GM19372 (cell line): Measurements from ENCODE around the gene SCARF2.
"Not testable (repeated sequence)": the region's sequence is repeated elsewhere in the genome, so short reads cannot be mapped to it uniquely, and the experiment has no call there.

Experiments used
- ATAC-seq: cut with Tn5 transposase; IDR thresholded peaks from one replicate; pipeline ENCODE4 v1.9.1; 2021; ENCODE audit warnings: mild to moderate bottlenecking, low read depth, moderate library complexity; ENCODE audit not compliant: unreplicated experiment

Gene SCARF2

DNA sequence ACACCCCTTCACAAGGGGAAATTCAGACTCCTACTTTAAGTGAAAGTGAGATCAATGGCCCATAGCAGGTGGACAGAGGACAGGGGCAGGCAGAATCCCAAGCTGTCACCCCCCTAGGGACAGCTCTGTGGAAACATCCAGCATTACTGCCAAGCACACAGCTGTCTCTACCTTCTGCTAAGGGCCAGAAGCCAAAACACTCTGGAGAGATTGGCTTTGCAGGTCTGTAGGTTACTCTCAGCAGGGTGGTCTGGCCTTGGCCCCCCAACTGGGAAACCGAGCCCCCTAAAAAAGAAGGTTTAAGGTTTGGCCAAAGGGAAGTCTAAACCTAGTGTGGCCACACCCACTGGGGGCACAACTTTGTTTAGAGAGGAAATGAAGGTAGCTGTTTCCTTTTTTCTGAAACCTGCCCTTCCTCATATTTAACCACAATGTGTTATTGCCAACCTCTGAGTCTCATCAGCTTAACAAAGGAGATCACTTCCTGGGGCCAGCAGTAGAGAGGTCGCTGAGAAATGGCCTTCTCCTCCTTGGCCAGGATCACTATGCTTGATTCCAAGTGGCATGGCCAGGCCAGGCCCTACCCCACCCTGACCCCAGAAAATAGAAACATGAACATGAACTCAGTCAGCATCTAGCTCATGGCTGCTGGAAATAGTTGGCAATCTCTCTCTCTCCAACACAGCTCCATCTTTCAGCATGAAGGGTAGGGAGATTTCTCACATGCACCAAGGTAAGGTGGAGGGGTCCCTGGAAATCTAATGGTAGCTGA is 25.9 kb upstream of the SCARF2 start:
- ATAC-seq: no peak

DNA sequence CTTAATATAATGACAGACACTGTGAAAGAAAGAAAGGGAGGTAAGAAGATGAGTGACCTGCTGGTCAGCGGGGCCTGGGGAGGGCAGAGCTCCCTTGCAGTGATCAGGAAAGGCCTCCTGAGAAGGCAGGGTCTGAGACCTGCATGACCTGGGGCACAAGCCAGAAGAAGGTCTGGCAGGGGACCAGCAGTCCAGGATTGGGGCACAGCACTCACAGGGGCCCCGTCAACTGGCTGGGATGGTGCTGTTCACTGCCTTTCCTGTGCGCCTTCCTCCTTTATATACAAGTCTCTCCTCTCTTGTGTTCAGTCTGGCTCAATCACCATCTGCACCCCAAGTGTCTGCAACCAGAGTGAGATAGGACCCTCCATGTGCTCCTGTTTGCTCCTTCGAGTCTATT is 22.2 kb upstream of the SCARF2 start:
- ATAC-seq: no peak

DNA sequence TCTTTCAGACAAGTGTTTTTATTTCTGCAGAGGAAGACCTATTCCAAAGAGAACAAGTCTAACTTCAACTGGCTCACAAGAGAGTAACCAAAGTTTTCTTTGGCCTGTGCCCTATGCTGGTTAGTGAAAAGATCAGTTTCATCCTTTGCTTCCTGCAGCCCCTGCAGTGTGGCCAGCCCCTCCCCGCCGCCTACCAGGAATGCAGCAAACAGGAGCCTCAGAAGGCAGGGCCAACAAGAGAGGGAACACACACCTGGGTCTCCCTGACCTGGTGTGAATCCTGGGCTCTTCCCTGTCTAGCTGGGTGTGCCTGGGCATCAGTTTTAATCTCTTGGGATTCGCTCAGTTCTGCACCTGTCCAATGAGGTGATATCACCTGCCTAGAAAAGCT is 21.5 kb upstream of the SCARF2 start:
- ATAC-seq: no peak

DNA sequence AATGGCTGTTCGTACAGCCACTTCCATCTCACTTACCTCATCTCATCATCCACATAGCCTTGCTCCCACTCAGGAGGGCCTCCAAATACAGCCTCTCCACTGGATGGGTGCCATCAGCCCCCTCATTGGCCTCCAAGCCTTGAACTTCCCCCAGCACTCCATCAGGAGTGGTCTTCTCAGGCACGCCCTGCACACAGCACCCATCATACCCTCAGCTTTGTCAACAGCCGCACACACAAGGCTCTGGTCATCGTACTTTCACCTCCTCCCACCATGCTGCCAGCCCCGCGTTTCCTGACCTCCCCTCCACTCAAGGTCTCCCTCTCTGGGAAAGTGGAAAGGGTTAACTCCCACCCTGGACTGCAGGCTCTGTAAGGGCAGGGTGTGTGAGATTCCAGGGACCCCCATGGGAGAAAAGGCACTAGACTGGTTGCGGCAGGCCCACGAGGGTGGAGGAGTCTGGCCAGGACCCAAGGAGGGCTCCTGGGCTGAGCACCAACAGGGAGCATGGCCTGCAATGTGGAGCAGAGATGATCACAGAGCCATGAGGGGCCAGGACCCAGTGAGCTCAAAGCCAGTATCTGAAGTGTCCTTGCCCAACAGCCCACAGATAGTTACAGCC is 21.0 kb upstream of the SCARF2 start:
- no peak for ATAC-seq

DNA sequence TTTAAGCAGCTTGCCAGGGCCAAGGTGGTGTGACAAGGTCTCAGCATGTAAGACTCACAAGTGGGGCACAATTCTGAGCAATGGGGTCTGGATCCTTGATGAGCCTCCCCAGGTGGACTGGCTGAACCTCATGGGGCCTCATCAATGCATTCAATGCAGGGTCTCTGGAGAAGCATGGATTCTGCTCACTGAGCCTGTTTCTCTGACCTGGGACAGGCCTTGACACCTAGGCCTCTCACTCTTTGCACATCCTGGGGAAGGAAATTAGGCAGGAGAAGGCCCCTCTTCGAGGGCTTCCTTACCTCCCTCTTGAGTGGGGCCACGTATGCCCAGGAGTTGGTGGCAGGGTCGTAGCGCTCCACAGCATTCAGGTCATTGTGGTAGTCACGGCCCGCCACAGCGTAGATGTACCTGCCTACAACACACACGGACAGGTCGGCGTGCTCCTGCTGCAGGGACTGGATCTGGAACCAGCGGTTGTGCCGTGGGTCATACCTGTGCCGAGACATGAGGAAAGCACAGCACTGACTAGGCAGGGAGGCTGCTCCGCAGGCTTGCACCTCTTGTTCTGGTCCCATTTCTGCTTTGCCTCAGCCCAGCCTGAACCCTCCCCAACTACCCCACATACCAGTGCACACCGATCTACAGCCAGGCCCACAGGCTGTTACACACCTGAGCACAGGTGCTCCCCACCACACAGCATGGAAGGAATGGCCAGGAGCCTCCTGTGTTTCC is 20.0 kb upstream of the SCARF2 start:
- ATAC-seq: no peak

DNA sequence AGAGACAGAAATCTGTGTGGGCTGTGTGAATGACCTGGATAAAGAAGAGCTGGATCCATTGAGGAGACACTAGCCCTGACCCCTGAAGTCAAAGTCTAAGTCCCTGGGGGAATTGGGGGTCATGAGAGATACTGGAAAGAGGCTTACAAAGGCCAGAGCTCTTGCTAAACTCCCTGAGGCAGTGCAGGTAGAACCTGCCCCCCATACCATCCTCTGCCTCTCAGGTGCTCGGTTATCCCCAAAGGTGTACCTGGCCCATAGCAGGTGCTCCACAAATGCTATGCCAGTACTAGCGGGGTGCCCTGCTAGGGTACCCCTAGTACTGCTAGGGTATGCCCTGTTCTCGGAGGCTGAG is 19.1 kb upstream of the SCARF2 start:
- ATAC-seq: no peak

DNA sequence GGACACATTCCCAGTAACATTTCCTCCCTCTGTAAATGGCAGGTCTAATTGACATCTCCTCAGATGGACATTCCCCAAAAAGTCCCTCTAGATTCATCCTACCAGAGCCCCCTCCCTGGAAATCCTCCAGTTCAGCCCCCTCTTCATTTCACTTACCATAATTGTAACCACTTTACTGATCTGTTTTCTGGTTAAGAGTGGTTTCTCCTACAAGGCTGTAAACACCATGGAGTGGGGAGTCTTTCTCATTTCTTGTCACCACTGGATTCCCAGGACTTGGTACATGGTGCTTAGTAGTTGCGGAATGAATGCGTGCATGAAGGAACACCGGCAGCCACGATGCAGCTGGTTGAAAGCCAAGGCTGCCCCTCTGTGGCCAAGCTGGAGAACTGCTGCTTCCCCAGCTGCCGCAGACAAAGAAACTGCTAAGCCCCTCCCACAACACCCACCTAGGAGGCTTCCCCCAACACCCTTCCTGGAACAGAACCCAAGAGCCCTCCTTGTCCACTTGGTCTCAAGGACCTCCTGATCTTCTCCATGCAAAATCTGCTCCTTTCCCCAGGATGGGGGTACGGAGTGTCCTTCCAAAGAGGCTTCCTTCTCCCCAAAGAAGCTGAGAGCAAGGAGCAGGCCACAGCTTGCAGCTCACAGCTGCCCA is 18.6 kb upstream of the SCARF2 start:
- no peak for ATAC-seq

DNA sequence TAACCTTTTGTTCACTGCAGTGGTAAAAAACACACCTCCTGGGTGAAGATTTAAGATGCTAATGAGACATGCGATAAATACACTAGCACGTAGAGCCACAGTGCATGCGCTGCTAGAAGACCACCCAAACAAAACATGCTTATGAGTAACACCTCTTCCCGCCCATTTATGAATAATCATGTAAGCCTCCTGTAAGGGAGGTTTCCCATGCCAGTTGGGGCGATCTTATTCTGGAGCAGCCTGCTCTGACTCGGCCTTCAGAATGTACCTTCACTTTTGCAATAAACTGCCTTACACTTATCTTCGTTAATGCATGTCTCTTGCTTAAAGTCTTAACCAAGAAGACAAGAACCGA is 18.1 kb upstream of the SCARF2 start:
- no peak for ATAC-seq

DNA sequence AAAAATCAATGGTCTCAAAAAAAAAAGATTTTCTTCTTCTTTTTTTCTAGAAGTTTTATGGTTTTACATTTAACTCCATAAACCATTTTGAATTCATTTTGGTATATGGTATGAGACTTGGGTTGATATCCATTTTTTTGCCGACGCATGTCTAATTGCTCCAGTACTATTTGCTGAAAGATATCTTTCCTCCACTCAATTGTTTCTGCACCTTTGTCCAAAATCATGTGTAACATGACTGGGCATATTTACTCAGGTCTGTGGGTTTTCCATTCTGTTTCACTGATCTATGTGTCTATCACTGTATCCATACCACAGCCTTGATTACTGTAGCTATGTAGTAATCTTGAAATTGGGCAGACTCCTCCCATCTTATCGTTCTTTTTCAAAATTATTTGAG is 15.6 kb upstream of the SCARF2 start:
- ATAC-seq: no peak

DNA sequence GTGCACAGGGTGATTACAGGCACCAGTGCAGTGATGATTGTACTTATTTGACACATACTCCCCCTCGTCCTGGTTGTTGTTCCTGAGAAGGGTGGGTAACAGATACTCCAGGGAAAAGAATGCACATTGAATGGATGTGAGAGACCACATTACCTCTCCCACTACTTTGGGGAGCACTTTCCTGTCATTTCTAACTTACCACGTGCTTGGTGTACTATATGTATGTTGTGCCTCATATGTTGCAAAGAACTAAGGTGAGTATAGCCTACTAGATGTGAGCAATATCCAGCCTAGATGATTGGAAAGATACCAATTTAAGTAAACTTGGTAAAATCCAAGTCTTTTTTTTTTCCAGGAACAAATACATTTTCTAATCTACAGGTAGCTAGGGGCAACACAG is 14.3 kb upstream of the SCARF2 start:
- no peak for ATAC-seq

DNA sequence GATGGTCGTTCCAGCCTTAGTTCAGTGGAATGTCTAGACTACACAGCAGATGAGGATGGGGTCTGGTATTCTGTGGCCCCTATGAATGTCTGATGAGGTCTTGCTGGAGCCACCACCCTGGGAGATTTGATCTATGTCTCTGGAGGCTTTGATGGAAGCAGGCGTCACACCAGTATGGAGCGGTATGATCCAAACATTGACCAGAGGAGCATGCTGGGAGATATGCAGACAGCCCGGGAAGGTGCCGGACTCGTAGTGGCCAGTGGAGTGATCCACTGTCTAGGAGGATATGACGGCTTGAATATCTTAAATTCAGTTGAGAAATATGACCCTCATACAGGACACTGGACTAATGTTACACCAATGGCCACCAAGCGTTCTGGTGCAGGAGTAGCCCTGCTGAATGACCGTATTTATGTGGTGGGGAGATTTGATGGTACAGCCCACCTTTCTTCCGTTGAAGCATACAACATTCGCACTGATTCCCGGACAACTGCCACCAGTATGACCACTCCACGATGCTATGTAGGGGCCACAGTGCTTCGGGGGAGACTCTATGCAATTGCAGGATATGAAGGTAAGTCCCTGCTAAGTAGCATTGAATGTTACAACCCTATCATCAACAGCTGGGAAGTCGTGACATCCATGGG is 13.6 kb upstream of the SCARF2 start:
- not testable (repeated sequence) for ATAC-seq

DNA sequence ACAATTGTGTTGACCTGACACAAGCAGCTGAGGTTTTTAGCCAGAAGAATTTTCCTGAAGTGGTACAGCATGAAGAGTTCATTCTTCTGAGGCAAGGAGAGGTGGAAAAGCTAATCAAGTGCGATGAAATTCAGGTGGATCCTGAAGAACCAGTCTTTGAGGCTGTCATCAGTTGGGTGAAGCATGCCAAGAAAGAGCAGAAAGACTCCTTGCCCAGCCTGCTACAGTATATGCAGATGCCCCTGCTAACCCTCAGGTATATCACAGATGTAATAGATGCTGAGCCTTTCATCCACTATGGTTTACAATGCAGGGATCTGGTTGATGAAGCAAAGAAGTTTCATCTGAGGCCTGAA is 12.9 kb upstream of the SCARF2 start:
- ATAC-seq: no peak

DNA sequence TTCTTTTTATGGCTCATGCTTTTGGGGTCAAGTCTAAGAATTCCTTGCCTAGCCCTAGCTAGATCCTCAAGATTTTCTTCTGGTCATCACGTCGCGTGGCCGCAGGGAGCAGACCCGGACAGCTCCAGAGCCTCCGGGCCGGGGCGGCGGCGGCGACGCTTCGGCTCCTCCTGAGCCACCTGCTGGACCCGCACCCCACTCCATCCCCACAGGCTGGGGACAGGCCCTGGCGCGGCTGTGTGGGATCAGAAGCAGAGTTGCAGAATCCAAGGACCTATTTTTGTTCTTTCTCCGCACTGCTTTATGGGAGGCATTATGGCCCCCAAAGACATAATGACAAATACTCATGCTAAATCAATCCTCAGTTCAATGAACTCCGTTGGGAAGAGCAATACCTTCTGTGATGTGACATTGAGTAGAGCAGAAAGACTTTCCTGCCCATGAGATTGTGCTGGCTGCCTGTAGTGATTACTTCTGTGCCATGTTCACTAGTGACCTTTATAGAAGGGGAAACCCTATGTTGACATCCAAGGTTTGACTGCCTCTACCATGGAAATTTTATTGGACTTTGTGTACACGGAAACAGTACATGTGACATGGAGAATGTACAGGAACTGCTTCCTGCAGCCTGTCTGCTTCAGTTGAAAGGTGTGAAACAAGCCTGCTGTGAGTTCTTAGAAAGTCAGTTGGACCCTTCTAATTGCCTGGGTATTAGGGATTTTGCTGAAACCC is 12.4 kb upstream of the SCARF2 start:
- ATAC-seq: no peak

DNA sequence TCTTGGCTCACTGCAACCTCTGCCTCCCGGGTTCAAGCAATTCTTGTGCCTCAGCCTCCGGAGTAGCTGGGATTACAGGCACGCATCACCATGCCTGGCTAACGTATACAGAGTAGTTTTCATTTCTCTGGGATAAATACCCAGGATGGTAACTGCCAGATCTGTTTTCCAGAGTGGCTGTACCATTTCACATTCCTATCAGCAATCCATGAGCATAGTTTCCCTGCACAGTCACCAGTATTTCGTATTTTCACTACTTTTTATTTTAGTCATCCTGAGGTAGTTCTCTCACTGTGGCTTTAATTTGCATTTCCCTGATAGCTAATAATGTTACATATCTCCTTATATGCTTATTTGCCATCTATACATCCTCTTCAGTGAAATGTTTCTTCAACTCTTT is 11.0 kb upstream of the SCARF2 start:
- ATAC-seq: no peak

DNA sequence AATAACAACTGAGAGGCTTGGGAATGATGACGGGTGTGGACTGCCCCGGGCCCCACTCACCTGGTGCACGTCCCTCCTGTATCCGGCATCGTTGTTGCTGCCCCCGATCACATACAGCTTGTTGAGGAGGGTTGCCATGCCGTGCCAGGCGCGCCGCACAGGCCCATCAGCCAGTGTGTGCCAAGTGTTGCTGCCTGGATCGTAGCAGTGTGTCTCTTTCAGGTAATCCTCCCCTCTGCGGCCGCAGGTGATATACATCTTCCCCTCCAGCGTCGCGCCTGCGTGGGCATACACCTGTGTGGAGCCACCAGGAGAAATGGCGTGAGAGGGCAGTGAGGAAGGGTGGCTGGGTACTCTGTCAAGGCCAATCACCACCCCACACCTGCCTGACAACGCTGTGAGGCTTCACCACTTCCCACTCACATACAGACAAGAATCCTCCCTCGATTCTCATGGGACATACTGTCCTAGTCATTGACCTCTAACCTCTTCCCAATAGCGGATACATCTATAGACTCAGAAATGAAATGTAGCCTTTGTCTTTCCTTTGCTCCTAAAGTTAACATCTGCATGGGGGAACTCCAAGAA is 8.9 kb upstream of the SCARF2 start:
- no peak for ATAC-seq

DNA sequence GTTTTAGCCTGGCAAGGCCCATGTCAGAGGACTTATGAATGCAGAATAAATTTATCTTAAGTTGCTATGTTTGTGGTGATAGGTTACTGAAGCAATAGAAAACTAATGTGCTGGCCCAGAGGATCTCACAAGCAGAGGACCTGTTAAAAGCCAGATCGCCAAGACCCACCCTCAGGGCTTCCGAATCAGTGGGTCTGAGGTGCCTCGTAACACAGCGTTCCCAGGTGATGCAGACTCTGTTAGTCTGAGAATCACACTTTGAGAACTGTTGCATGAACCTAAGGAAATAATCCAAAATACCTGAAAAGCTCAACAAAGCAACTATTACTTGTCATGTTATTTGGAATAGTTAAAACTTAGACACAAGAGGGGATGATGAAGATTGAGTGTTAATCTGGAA is 6.7 kb upstream of the SCARF2 start:
- ATAC-seq: no peak

DNA sequence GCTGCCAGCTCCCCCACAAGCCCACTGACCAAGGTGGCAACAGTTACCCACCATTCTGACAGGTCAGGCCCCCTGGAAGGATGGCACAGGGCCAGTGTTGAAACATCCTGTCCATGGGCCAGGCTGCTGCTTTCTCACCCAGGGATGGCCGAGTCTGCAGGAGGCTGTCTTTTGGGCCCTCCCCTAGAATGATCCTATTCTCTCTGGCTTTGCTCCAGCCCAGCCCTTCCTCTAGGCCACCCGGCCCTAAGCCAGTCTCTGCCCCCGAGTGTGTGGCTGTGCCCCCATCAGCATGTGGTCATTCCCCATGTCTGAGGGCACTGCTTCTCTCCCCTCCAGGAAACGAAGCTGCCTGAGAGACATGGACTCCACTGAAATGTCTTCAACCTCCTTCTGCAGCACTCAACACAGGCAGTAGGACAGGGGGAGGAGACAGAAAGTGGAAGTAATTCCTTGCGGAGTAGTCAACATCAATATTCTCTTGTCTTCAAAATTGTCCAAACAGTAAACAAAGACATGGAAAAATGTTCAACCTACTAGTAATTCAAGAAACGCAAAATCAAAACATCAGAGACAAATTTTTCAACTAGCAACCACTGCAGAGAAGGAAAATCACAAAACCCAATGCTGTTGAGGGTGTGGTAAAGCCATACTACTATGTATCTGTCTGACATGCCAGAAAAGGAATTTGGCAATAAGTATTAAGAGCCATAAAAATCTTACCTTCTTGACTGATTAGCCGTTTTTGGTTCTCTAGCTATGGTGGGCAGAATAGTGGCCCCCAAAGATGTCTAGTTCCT is 5.1 kb upstream of the SCARF2 start:
- no peak for ATAC-seq

DNA sequence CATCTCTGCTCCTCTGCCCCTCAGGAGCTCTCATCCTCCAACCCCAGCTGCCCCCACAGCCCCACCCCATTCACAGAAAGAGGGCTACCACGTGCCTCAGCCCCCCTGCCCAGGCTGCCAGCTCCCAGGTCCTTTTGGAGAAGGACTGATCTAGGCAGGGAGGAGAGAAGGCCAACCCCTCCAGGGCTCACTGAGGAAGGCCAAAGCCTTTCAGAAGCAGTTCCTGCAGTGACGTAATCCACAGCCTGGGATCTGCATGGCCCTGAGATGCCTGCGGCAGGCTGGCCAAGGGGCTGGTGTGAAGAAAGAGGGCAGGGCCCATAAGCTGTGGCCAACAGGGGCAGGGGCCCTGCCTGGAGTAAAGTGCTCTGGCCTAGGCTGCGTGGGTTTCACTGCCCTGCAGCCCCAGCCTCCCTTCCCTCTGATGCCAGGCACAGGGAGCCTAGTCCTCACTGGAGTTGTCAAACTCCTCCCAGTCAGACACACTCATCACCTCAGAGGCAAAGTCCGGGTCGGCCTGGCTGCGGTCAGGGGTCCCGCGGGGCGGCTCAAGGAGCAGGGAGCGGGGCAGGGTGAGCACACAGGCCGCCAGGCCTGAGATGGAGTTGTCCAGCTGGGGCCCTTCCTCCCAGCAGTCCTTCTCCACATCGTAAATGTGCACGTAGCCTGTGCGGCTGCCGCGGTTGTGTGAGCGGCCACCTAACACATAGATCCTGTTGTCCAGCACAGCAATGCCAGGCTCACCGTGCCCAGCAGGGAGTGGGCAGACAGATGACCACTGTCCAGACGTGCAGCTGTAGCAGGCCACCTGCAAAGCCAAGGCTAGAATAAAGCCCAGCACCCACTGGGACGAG is 4.2 kb upstream of the SCARF2 start:
- no peak for ATAC-seq
